Measurements from ENCODE around the gene DCAF8L1. TPM values are rescaled to one million over a fixed set of nuclear protein-coding genes. Genes with fewer than 3 reads are reported as not detected.
"Not testable (repeated sequence)": the region's sequence is repeated elsewhere in the genome, so short reads cannot be mapped to it uniquely, and the experiment has no call there.

The DCAF8L1 gene
- not detected for polyA plus RNA-seq (2012; ENCODE audit: insufficient read depth, insufficient read length)

- no peak for DNase-seq (ENCODE audit: low read depth, low spot score)
- H3K4me3 ChIP-seq (ENCODE audit: low read length) = no peak within 1 kb of the TSS
Measured at GRCh38 chrX:27981349-27981748, at the start of gene DCAF8L1. Gene DCAF8L1, minus strand, starts transcription at chrX:27981449. Its CDS starts 115 bp downstream, at chrX:27981334.

GRCh38 chrX:28022371-28022770 lies 41.1 kb upstream of the DCAF8L1 start:
- no peak overlapping the region for H3K4me3 ChIP-seq (ENCODE audit: low read length)
- DNase-seq (ENCODE audit: low read depth, low spot score) = no peak

- no peak overlapping the region for H3K4me3 ChIP-seq (ENCODE audit: low read length)
- no peak for DNase-seq (ENCODE audit: low read depth, low spot score)
Measured at GRCh38 chrX:28016823-28017222, 35.6 kb upstream of the DCAF8L1 start.

DNA sequence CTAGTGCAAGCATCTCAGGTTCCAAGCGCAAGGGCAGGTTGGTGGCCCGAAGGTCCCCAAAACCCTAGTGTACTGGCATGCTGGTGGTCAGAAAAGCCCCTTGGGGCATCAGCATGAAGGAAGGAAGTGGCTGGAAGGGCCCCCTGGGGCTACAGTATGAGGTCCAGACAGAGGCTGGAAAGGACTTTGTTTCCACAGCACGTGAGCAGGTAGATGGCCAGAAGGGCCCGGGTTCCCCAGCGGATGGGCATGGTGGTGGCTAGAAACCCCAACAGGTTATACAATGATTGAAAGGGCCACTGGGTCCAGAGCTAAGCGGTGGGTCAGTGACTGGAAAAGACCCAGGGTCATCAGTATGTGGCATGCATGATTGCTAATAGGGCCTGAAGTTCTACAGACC lies 34.7 kb upstream of the DCAF8L1 start:
- H3K4me3 ChIP-seq (ENCODE audit: low read length) = no peak overlapping the region
- DNase-seq (ENCODE audit: low read depth, low spot score) = no peak

- no peak for DNase-seq (ENCODE audit: low read depth, low spot score)
- H3K4me3 ChIP-seq (ENCODE audit: low read length) = no peak overlapping the region
Measured at GRCh38 chrX:28010875-28011274, 29.6 kb upstream of the DCAF8L1 start.

- DNase-seq (ENCODE audit: low read depth, low spot score) = no peak
Measured at GRCh38 chrX:27998666-27999065, 17.4 kb upstream of the DCAF8L1 start.

DNA sequence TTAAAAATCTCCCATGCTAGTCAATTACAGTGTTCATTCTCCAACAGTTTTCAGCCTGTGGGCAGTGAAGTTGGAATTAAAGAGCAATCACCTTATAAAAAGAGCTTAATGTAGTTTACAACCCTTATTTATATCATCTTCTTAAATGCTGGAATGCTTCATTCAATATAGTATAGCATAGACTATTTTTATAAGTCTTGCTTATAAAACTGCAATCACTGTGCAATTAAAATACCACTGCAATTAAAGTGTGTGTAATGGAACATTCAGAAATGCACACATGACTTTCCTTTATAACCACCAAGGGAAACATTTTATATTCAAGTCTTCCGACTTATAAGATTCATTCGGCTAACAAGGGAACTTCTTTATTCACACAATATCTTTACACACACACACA lies 16.4 kb upstream of the DCAF8L1 start:
- no peak for DNase-seq (ENCODE audit: low read depth, low spot score)
- H3K4me3 ChIP-seq (ENCODE audit: low read length) = no peak overlapping the region

More at GRCh38 chrX:27998666-27999065, 17.4 kb upstream of the DCAF8L1 start:
- no peak overlapping the region for H3K4me3 ChIP-seq (ENCODE audit: low read length)

GRCh38 chrX:27996132-27996531 lies 14.9 kb upstream of the DCAF8L1 start:
- no peak for DNase-seq (ENCODE audit: low read depth, low spot score)

GRCh38 chrX:27995611-27996010 lies 14.4 kb upstream of the DCAF8L1 start:
- H3K4me3 ChIP-seq (ENCODE audit: low read length) = no peak overlapping the region
- no peak for DNase-seq (ENCODE audit: low read depth, low spot score)

More at GRCh38 chrX:27996132-27996531, 14.9 kb upstream of the DCAF8L1 start:
- no peak overlapping the region for H3K4me3 ChIP-seq (ENCODE audit: low read length)

- no peak overlapping the region for H3K4me3 ChIP-seq (ENCODE audit: low read length)
- DNase-seq (ENCODE audit: low read depth, low spot score) = no peak
Measured at GRCh38 chrX:27987862-27988646, 6.8 kb upstream of the DCAF8L1 start.

- DNase-seq (ENCODE audit: low read depth, low spot score); H3K4me3 ChIP-seq (ENCODE audit: low read length): not testable (repeated sequence)
Measured at GRCh38 chrX:27976934-27977333, 4.3 kb downstream of the DCAF8L1 start.

DNA sequence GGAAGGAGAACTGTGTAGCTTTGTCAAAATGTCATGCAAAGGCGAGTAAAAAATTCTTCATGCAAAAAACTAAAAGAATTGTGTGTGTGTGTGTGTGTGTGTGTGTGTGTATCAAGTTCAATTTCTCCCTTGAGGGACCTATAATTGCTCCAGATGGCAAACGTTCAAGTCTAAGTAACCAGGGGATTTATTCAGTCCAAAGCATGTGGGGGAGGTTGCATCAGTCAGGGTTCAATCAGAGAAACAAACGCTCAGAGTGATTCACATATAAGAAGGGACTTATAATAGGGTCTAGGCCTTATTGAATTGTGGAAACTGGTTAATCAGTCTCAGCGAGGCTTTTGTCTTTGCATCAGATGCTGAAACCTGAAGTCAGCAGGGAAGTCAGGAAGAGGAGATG lies 5.0 kb downstream of the DCAF8L1 start:
- H3K4me3 ChIP-seq (ENCODE audit: low read length) = no peak overlapping the region
- no peak for DNase-seq (ENCODE audit: low read depth, low spot score)

- no peak overlapping the region for H3K4me3 ChIP-seq (ENCODE audit: low read length)
- DNase-seq (ENCODE audit: low read depth, low spot score) = no peak
Measured at GRCh38 chrX:27968878-27969277, 12.4 kb downstream of the DCAF8L1 start.

GRCh38 chrX:27968352-27968751 lies 12.9 kb downstream of the DCAF8L1 start:
- no peak for DNase-seq (ENCODE audit: low read depth, low spot score)
- no peak overlapping the region for H3K4me3 ChIP-seq (ENCODE audit: low read length)

DNA sequence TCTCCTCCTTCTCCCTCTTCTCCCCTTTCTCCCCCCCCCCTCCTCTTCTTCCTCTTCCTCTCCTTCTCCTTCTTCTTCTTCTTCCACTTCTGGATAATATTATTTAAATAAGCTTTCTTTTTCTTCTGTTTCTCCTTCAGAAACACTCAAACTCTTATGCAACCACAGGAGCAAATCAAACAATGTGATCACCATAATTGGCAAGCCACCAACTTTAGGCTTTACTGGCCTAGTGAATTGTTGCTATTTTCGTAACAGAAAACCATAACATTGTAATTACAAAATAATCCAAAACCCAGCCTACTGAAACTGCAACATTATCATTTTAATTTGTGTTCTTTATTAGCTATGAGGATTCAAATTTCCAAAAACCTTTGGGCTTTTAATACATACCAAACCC lies 14.3 kb downstream of the DCAF8L1 start:
- DNase-seq (ENCODE audit: low read depth, low spot score) = no peak
- no peak overlapping the region for H3K4me3 ChIP-seq (ENCODE audit: low read length)

DNA sequence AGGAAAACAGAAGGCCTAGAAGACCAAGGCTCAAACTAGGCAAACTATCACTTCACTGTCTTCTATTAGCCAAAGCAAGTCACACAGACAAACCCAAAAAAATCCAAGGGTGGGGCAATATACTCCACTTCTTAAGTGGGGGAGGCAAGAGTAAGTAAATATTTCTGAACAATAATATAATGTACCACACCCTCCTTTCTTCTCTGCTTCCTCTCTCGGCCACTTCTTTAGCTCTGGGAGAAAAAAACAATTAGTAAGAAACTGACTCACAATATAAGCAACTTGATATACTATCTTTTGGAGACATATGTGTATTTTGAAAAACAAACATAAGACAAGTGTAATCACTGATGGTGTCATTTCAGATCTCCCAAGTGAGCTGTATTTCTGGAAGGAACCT lies 14.8 kb downstream of the DCAF8L1 start:
- no peak for DNase-seq (ENCODE audit: low read depth, low spot score)
- H3K4me3 ChIP-seq (ENCODE audit: low read length) = no peak overlapping the region

DNA sequence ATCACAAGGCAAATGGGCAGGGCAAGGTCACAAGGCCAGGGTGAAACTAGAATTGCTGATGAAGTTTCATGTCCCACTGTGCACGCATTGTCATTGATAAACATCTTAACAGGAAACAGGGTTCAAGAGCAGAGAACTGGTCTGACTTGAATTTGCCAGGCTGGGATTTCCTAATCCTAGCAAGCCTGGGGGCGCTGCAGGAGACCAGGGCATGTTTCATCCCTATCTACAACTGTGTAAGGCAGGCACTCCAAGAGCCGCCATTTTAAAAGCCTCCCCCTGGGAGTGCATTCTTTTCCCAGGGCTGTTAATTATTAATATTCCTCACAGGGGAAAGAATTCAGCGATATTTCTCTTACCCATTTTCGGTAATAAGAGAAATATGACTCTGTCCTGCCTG lies 15.9 kb downstream of the DCAF8L1 start:
- H3K4me3 ChIP-seq (ENCODE audit: low read length); DNase-seq (ENCODE audit: low read depth, low spot score): not testable (repeated sequence)

GRCh38 chrX:27964432-27964831 lies 16.8 kb downstream of the DCAF8L1 start:
- no peak for DNase-seq (ENCODE audit: low read depth, low spot score)
- no peak overlapping the region for H3K4me3 ChIP-seq (ENCODE audit: low read length)

DNA sequence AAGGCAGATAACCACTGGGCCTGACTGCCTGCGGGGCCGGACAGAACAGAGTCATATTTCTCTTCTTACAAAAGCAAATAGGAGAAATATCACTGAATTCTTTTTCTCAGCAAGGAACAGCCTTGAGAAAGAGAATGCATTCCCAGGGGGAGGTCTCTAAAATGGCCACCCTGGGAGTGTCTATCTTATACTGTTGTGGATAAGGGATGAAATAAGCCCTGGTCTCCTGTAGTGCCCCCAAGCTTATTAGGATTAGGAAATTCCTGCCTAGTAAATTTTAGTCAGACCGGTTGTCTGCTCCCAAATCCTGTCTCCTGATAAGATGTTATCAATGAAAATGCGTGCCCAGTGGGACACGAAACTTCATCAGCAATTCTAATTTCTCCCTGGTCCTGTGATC lies 20.8 kb downstream of the DCAF8L1 start:
- not testable (repeated sequence) for H3K4me3 ChIP-seq (ENCODE audit: low read length); DNase-seq (ENCODE audit: low read depth, low spot score)

DNA sequence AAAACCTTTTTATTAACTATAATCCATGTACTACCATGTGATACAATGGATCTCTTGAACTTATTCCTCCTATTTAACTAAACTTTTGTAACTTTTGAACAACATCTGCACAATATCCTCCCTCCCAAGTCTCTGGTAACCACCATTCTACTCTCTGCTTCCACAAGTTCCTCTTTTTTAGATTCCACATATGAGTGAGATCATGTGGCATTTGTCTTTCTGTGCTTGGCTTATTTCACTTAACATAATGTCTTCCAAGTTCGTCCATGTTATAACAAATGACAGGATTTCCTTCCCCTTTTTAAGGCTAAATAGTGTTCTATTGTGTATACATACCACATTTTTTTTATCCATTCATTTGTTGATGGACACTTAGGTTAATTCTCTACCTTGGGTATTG lies 28.1 kb downstream of the DCAF8L1 start:
- DNase-seq (ENCODE audit: low read depth, low spot score) = no peak
- no peak overlapping the region for H3K4me3 ChIP-seq (ENCODE audit: low read length)

GRCh38 chrX:27933361-27933760 lies 47.9 kb downstream of the DCAF8L1 start:
- DNase-seq (ENCODE audit: low read depth, low spot score) = no peak
- no peak overlapping the region for H3K4me3 ChIP-seq (ENCODE audit: low read length)

All from Jurkat, Clone E6-1 (cell line).